ENCODE data around the gene C1QTNF1.

C1QTNF1 gene

GRCh38 chr17:79042421-79043190 is 18.6 kb downstream of the C1QTNF1 start:
- DNase-seq, result no peak

- DNase-seq, result no peak
Measured at GRCh38 chr17:79043191-79043930, 19.4 kb downstream of the C1QTNF1 start.

GRCh38 chr17:79043931-79044320 is 20.0 kb downstream of the C1QTNF1 start:
- DNase-seq, result no peak

GRCh38 chr17:79044462-79044861 is 20.5 kb downstream of the C1QTNF1 start:
- DNase-seq, result no peak

GRCh38 chr17:79045001-79045729 is 21.2 kb downstream of the C1QTNF1 start:
- DNase-seq, result no peak

GRCh38 chr17:79045842-79046196 is 21.9 kb downstream of the C1QTNF1 start:
- DNase-seq, result no peak

- DNase-seq, result no peak
Measured at GRCh38 chr17:79046197-79046915, 22.4 kb downstream of the C1QTNF1 start.

GRCh38 chr17:79046916-79047280 is 22.9 kb downstream of the C1QTNF1 start:
- DNase-seq, result no peak

GRCh38 chr17:79047291-79047920 is 23.4 kb downstream of the C1QTNF1 start:
- DNase-seq, result no peak

- no peak for DNase-seq
Measured at GRCh38 chr17:79047923-79048825, 24.2 kb downstream of the C1QTNF1 start.

- no peak for DNase-seq
Measured at GRCh38 chr17:79048826-79049755, 25.1 kb downstream of the C1QTNF1 start.

GRCh38 chr17:79049821-79050220 is 25.9 kb downstream of the C1QTNF1 start:
- no peak for DNase-seq

GRCh38 chr17:79050551-79050950 is 26.6 kb downstream of the C1QTNF1 start:
- no peak for DNase-seq

GRCh38 chr17:79051306-79051705 is 27.3 kb downstream of the C1QTNF1 start:
- DNase-seq, result no peak

- DNase-seq, result no peak
Measured at GRCh38 chr17:79052131-79052530, 28.2 kb downstream of the C1QTNF1 start.

GRCh38 chr17:79053251-79053925 is 29.4 kb downstream of the C1QTNF1 start:
- no peak for DNase-seq

- no peak for DNase-seq
Measured at GRCh38 chr17:79054200-79054960, 30.4 kb downstream of the C1QTNF1 start.

- no peak for DNase-seq
Measured at GRCh38 chr17:79055197-79055596, 31.2 kb downstream of the C1QTNF1 start.
